HL-60 (cell line): Measurements from ENCODE around the gene GOT1.

Experiments used
- DNase-seq, 2 experiments: peaks; one replicate each; pipeline ENCODE4 v3.0.0-alpha.2; 2010 to 2020; ENCODE audit warnings: low read depth in 1 of 2, low spot score in 1 of 2
- H3K27ac ChIP-seq: fragments of 250-450 bp; sonication (Bioruptor Pico); replicated peaks from 2 replicates; pipeline ENCODE4 v1.5.1; 2020; ENCODE audit warnings: mild to moderate bottlenecking, moderate library complexity
- H3K27me3 ChIP-seq: fragments of 250-450 bp; sonication (Bioruptor Pico); 2 replicates; pipeline ENCODE4 v1.5.1; 2021; ENCODE audit warnings: mild to moderate bottlenecking, moderate library complexity; ENCODE audit not compliant: insufficient read depth, poor library complexity, severe bottlenecking
- H3K4me3 ChIP-seq: replicated peaks from 2 replicates; pipeline ENCODE4 v1.5.1; 2011; ENCODE audit warnings: mild to moderate bottlenecking, control low read depth, low read length; ENCODE audit not compliant: insufficient read depth
- GABPA ChIP-seq: IDR thresholded peaks from 2 replicates; pipeline ENCODE4 v1.6.1; 2012; ENCODE audit warnings: low read depth
- POLR2AphosphoS5 ChIP-seq: IDR thresholded peaks from 2 replicates; pipeline ENCODE4 v1.6.1; 2012; ENCODE audit warnings: low read depth
- REST ChIP-seq: IDR thresholded peaks from 2 replicates; pipeline ENCODE4 v1.6.1; 2012; ENCODE audit warnings: low read depth; ENCODE audit not compliant: insufficient replicate concordance
- SPI1 ChIP-seq: IDR thresholded peaks from 2 replicates; pipeline ENCODE4 v1.6.1; 2012; ENCODE audit warnings: low read depth, mild to moderate bottlenecking, borderline replicate concordance
- TF ChIP-seq, protein P1 (sequence below): IDR thresholded peaks from one replicate; pipeline ENCODE4 v1.5.1; 2011; ENCODE audit warnings: low read length, control low read depth, inconsistent platforms; ENCODE audit not compliant: insufficient read depth

The GOT1 gene

GRCh38 chr10:99364125-99364524, 66.3 kb downstream of the GOT1 start:
- DNase-seq: no peak
- no peak for TF ChIP-seq GABPA
- peak; percentile 69 for TF ChIP-seq SPI1
- TF ChIP-seq, protein P1, sequence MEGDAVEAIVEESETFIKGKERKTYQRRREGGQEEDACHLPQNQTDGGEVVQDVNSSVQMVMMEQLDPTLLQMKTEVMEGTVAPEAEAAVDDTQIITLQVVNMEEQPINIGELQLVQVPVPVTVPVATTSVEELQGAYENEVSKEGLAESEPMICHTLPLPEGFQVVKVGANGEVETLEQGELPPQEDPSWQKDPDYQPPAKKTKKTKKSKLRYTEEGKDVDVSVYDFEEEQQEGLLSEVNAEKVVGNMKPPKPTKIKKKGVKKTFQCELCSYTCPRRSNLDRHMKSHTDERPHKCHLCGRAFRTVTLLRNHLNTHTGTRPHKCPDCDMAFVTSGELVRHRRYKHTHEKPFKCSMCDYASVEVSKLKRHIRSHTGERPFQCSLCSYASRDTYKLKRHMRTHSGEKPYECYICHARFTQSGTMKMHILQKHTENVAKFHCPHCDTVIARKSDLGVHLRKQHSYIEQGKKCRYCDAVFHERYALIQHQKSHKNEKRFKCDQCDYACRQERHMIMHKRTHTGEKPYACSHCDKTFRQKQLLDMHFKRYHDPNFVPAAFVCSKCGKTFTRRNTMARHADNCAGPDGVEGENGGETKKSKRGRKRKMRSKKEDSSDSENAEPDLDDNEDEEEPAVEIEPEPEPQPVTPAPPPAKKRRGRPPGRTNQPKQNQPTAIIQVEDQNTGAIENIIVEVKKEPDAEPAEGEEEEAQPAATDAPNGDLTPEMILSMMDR: no peak
- Histone ChIP-seq H3K4me3 (no peak overlapping the region), H3K27ac (no peak overlapping the region), H3K27me3 (peaks cover 3% of the 10 kb centered on the region)

DNA sequence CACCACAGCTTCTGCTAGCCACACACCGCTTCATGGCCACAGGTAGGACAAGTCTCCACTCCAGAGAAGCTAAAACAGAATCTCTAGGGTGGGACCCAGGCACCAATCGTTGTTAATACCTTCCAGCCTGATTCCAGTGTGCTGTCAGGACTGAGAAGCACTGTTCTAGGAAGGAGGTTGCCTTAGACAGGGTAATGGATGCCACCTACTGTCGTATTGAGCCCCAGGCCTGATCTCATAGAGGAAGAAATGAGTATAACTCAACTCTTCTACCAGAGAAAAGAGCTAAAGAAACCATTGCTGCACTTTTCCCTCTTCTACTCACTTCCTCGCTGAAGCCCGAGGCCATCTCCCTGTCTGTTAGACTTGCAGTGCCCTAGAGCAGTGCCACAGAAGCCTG, 69.5 kb downstream of the GOT1 start:
- Histone ChIP-seq H3K27ac (no peak overlapping the region), H3K4me3 (no peak overlapping the region), H3K27me3 (peaks cover 3% of the 10 kb centered on the region)
- TF ChIP-seq REST (no peak), POLR2AphosphoS5 (no peak), SPI1 (no peak), GABPA (no peak)
- TF ChIP-seq, protein P1: no peak
- DNase-seq: no peak

DNA sequence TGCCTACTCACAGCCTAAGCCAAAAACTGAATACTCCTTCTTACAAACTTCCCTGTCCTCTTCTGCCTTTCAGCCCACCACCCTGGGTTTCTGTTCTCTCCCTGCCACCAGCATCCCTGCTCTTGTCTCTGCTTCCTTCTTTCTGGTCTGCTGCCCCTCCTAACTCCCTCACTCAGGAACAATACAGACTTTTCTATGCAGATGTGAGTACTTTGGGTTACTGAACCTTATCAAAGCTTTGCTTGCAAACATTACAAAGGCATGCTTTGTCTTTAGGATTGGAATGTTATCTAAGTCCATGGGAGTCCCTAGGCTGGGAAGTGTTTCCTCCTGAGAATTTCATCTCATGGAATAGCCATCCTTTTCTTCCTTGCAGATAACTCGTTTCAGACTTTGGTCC, 72.3 kb downstream of the GOT1 start:
- H3K27me3 ChIP-seq: peaks cover 14% of the 10 kb centered on the region
- H3K4me3 ChIP-seq: no peak overlapping the region
- H3K27ac ChIP-seq: no peak overlapping the region
- no peak for TF ChIP-seq POLR2AphosphoS5
- DNase-seq: no peak

- H3K4me3 ChIP-seq: no peak overlapping the region
- H3K27ac ChIP-seq: no peak overlapping the region
- H3K27me3 ChIP-seq: peaks cover 14% of the 10 kb centered on the region
Measured at GRCh38 chr10:99357691-99358090, 72.7 kb downstream of the GOT1 start.

More at GRCh38 chr10:99357691-99358090, 72.7 kb downstream of the GOT1 start:
- TF ChIP-seq, protein P1: no peak
- TF ChIP-seq REST: no peak
- TF ChIP-seq POLR2AphosphoS5: no peak
- no peak for TF ChIP-seq SPI1
- TF ChIP-seq GABPA: no peak
- DNase-seq: no peak
